ENCODE results near the gene DIAPH1.
"Not testable (repeated sequence)": the region's sequence is repeated elsewhere in the genome, so short reads cannot be mapped to it uniquely, and the experiment has no call there.

Gene DIAPH1

DNA sequence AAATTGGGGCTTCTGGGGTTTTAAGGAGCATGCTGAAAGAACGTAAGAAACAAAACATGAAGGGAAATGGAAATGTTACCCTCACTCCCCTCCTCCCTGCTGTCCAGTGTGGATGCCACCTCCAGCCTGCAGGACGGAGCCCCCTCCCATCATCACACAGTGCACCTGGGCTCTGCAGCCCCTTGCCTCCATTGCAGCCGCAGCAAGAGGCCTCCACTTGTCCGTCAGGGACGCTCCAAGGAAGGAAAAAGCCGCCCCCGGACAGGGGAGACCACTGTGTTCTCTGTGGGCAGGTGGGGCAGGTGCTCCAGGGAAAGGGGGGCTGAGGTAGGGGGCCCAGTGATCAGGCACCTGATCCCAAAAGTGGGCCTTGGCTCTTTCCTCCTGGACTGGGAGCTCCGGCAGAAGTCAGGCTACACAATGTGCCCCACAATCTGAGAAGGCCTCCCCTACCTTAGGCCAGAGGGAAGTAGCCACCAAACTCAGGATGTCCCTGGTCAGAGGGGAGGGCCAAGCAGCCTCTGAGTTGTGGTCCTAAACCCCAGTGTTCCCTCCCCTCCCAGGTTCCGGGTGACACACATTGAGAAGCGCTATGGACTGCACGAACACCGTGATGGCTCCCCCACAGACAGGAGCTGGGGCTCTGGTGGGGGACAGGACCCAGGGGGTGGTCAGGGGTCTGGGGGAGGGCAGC is 20.7 kb upstream of the DIAPH1 start:
- ATAC-seq, result no peak

DNA sequence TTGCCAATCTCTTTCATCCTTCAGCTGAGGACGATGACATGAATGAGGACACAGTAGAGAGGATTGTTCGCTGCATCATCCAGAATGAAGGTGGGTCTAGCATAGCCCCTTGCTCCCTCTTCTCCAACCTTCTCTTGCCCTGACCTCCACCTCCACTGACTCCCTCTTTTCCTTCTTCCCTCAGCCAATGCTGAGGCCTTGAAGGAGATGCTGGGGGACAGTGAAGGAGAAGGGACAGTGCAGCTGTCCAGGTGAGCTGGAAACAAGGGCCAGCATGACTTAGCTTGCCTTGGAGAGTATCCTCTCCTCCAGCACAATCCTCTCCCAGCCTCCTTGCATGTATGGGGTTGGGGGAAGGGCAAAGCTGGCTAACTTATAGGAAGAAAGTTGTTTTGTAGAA is 20.0 kb upstream of the DIAPH1 start:
- ATAC-seq, result no peak

DNA sequence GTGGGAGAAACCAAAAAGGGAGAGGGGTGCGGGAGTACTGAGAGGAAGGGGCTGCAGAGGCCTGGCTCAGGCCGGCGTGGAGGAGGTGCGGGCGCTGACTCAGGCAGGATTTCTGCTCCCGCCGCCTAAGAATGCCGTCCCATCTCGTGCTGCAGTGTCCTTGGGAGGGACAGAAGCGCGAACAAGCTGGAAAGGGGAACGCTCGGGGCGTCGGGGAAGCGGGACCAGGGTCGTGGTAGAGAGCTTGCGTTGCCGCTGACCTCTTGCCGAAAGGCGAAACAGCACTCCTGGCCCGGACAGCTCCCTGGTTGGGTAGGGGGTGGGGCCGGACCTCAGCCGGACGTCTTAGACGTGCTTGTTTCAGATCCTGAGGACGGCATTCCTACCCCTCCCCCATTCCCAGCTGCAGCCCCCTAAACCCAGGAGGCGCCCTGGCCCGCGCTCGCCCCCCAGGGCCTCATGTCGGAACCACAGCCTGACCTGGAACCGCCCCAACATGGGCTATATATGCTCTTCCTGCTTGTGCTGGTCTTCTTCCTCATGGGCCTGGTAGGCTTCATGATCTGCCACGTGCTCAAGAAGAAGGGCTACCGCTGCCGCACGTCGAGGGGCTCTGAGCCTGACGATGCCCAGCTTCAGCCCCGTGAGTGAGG is 19.1 kb upstream of the DIAPH1 start:
- peak; percentile 17 to 22 for ATAC-seq

DNA sequence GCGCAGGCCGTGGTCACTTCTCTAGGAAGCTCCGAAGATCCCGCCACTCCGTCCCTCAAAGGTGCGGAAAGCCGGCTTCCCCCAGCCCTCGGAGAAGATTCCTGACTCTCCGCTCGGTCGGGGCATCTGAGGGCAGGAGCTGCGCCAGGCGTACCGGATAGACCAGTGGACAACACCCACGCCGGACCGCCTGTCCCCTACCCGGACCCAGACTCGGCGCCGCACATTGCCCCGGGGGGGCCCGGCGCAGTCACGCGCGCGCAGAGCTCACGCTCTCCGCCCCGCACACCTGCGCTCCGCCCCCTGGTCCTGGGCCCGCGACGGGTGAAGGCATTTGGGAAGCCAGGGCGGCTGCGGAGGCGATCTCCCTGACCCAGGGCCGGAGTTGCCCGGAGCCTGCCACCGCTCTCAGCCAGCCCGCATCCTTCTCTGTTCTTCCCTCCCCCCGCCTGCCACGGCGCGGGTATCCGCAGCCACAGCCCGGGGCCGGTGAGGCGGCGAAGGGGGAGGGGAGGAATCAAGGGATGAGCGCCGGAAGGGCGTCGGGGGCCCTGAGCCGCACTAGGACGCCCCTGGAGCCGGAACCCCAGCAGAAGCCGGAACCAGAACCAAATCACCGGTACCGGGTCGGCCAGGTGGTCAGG is 18.4 kb upstream of the DIAPH1 start:
- ATAC-seq, result peak; percentile 62 to 66

DNA sequence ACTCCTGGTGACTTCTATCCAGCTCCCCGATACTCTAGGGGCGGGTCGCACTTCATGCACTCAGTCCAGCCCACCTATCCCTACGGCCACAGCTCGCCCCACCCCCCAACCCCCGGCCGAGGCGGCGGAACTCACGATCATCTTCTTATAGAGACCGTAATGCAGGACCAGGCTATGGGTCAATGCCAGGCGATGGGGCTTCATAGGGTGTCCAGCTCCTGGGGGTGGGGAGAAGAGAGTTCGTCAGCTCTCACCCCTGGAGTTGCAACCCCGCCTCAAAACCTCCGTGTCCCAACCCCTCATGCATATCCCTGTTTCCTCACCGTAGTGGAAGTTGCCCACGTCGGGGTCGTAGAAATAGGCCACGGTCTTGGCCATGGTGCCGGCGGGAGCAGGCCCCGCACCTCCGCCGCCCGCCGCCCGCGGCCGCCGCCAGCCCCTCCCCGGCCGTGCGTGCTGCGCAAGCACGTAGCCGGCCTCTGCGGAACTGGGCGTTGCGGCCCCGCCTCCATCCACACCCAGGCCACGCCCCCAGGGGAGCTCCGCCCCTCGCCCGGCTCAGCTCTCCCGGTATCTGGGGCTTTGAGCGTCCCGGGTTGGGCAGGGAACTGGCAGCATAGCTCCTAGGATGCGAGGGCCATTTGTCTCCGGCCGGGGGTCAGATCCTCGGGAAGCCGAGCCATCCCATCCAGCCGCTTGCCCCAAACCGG is 17.8 kb upstream of the DIAPH1 start, which contains the start of the genes HDAC3 and RELL2:
Gene HDAC3 (minus strand): TSS at position 437 of the 710 bp plus-strand sequence. CDS start 59 bp downstream, at position 378.
Gene RELL2 (plus strand): TSS at position 585 of the 710 bp plus-strand sequence. CDS start 1,229 bp downstream, outside the sequence.
- peak; percentile 83 to 84 for ATAC-seq

DNA sequence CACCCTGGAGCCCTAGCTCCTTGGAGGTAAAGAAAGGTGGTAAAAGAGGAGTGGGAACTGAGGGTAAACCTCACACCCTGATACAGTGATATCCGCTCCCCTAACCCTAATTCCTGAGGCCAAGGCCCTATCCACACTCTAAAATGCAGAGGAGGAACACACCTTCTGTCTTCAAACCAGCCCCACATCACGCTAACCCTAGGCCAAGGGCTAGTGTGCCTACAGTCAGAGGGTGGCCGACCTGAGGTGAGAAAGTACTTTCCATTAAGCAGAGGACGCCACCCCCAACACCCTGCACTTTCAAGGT is 17.3 kb upstream of the DIAPH1 start:
- ATAC-seq, result no peak

DNA sequence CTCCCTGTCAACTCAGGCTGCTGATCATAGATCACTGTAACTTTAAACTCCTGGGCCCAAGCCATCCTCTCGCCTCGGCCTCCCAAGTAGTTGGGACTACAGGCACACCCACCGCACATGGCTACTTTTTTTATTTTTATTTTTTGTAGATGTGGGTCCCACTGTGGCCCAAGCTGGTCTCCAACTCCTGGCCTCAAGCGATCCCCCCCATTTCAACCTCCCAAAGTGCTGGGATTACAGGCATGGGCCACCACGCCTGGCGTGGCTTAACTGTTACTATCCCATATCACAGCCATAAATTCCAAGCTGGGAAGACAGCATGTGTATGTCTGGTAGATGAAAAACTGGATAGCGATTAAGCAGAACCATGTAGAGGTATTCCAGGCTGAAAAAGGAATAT is 16.8 kb upstream of the DIAPH1 start:
- no peak for ATAC-seq

DNA sequence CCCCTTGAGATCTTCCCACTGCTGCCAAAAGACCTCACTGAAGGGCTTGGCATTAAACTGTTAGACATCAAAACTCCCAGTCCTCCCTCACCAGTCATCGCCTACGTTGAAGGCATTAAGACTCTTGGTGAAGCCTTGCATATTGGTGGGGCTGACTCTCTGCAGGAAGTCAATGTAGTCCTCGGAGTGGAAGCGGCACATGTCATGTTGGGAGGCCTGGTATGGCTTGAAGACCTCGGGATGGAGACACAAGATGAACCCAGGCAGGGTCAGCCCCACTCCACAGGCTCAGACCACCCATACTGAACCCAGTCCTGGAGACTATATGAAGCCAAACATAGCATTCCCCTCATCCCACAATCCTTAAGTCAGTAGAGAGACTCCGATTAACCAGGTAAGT is 15.9 kb upstream of the DIAPH1 start:
- no peak for ATAC-seq

DNA sequence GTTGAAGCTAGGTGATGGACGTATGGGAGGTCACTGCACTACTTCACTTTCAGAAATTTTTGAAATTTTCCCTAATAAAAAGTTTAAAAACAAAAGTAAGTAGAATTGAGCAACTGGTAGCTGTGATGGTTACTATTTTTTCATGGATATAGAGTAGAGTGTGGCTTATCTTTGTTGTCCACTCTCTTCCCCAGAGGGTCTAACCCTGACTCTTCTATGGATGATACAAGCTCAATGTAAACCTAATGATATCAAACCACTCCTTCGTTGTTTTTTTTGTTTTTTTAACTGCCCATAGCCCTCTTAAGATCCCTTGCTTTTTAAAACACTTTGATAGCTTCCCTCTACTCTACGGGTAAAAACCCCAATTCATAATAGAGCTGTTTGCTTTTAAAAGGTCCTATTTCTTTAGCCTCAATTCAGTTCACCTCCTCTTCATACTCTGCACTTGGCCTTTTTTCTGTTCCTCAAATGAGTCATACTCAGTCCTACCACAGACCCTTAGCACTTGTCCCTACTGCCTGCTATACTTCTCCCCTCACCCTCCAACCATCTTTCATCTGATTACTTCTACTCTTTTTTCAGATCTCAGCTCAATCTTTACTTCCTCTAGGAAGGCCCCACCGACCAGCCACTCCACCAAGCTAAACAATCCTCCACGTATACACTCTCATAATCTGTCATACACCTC is 15.2 kb upstream of the DIAPH1 start:
- peak in 1 of 2 donors; percentile 10 for ATAC-seq

DNA sequence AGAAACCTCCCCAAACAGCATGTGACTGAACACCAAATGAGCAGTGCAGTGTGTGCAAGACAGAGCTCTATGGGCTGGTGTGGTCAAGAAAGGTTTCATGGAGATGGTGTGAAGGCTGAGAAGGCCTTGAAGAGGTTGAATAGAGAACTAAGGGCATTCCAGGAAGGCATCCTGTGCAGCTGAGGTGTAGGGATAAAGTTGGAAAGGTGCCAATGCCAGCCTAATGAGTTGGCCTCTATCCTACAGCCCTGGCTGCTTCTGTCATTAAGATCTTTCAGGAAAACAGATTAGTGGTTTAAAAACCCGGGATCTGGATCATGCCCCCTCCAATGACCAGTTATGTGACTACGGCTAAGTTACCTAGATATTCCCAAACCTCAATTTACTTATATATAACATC is 13.8 kb upstream of the DIAPH1 start:
- ATAC-seq, result no peak

DNA sequence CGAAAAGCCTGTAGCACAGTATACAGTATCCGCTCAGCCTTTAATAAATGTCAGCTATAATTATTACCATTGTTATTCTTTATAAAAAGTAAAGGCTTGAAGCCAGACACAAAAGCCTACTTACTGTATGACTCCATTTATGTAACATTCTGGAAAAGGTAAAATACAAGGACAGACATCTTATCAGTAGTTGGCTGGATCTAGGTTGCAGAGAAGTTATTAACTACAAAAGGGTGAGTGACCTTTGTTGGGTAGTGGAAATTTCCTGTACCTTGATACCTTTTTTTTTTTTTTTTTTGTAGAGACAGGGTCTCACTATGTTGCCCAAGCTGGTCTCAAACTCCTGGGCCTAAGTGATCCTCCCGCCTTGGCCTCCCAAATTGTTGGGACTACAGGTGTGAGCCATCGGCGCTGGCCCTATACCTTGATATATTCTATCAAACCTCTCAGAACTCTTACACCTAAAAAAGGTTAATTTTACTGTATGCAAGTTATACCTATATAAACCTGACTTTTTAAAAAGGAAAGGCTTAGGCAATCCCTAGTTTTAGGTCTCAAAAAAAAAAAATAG is 11.9 kb upstream of the DIAPH1 start:
- ATAC-seq, result no peak

DNA sequence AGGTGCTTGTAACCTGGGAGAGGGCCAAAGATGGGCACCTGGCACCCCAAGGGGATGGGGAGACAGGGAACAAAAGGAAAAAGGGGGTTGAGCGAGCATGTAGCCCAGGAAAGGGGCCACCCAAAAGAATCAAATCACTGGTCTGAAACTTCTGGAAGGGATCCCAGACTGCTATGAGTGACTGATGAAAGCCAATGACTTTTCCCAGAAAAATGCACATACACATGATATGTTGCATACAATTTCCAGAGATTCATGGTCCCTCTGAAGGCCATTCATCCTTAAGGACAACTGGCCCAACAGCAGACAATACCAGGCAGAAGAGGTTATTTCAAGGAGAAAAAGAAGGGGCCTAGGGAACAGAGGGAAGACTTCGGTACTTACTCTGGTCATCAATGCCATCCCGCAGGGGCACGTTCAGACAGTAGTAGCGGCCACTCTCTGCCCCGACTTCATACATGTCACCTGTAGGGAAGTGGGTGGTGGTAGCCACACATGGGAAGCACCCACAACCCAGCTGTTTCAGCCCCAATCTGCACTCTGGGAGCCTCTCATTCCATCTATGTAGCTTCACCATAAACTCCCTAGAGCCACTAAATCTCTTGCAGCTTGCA is 9.5 kb upstream of the DIAPH1 start:
- no peak for ATAC-seq

DNA sequence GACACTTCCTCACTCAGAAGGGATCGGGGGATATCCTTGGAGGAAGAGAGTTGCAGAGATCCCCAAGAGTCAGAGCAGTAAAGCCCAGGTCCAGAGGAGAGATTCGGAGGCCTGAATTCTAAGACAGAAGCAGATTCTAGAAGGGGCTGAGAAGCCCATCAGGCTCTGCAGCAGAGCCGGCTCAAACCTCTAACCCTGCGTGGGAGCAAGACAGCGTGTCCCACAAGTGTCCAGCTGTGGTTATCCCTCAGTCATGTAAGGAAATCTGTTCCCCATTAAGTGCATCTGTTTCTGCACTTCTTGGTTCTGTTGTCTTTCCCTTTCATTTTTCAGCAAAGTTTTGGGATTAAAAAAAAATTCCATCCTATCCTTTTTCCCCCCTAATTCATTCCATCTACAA is 4.8 kb upstream of the DIAPH1 start:
- ATAC-seq, result no peak

DNA sequence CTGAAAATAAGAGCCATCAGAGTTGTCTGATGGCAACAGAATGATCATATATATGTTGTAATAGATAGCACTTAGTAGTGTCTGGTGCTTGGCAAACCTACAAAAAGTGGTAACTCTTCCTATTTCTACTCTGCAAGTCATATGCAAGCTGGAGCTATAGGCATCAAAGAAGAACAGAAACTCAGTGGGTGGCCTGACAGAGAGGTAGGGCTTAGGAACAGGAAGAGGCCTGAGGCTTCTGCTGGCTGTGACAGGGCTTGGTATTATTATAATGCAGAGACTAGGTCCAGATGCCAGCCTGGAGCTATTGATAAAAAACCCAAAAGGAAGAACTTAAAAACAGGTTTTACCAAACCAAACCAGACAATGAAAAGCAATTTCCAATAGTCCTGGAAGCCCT is 4.4 kb upstream of the DIAPH1 start:
- peak in 1 of 2 donors; percentile 13 for ATAC-seq

DNA sequence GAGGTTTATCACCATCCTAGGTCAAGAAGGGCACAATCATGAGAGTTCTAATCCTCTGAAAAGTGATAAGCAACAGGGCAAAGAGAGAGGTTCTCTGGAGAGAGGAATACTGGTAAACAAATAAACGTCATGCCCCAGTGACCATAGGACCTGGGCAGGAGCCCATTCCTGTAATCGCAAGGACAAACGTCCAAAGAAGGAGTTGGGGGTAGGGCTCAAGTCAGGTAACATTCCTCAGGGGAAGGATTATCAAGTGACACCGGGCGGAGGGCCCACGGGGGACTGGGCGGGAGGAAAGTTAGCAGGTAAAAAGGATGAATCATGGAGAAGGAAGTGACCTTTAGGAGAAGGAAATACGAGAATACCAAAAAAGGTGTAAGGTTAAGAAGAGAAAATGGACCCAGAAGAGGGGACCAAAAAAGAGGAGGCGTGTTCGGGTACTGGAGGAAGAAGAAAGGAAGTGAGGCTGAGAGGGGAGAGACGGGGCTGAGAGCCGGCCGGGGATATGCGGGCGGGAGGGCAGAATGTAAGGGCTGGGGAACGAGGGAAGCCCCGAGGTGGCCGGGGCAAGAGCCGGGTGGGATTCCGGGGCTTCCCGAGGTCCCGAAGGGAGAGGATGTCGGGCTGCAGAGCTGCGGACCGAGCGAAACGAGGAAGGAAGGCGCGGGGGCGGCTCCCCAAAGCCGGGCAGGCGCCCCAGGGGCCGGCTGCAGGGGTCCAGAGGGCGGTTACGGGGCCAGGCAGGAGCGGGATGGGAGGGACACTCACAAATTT is 583 bp downstream of the DIAPH1 start:
- peak; percentile 23 to 28 for ATAC-seq

DNA sequence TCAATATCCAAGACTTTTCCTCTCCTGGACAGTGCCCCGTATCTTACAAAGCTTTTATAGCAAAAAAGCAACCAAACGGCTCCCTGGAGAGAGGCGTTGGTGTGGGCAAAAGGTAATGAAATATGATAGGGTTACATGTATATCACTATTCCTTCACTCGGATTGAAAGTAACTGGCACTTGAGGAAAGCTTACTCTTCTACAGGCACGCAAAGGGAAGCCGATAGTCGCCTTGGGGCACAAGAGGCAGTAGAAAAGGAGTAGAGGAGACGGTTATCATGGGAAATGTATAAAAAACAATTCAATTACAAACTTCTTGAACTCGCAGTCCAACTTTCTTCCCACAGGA is 1.1 kb downstream of the DIAPH1 start:
- ATAC-seq, result no peak

DNA sequence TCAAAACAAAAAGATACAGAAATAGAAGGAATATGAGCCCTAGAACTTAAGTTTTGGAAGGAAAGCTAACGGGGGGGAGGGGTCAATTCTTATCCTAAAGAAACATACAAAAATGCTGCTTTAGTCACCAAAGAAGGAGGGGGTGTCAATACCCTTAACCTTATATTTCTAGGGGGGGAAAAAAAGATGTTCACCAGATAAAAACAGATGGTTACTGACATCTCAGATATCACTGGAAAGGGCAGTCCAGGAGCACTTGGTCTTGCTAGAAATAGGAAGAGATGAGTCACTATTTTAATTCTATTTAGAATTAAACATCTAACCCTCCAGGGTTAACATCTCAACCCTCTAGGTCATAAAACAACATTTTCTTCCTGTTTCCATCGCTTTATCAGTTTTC is 1.7 kb downstream of the DIAPH1 start:
- ATAC-seq, result no peak

DNA sequence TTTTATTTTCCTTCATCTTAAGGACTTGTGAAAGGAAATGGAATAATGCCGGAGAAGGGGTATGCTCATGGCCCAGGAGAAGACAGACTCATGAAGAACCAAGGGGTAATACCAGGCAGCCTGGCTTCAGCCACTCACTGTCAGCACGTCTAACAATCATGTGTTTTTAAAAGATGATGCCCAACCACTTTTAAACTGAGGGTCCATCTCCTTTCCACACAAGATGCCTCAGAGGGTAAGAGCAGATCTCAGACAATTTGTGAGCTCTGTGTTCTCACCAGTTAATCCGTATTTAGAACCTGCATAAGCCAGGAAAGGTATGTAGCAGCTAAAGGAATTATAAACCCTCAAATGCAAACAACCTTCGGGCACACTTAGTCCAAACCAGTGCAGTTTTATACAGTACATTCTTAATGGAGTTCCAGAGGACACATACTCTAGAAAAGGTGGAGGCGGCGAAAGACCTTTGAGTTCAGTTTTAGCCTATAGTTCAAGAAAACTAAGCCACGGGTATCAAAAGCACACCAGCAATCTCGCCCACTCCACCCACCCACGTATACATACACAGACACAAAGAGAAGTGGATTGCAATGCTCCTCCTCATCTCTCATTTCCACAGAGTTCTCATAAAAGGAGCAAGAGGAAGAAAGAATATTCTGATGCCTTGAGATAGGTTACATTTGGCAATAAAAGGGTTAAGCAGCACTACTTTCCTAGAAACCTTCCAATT is 2.6 kb downstream of the DIAPH1 start:
- ATAC-seq, result no peak

DNA sequence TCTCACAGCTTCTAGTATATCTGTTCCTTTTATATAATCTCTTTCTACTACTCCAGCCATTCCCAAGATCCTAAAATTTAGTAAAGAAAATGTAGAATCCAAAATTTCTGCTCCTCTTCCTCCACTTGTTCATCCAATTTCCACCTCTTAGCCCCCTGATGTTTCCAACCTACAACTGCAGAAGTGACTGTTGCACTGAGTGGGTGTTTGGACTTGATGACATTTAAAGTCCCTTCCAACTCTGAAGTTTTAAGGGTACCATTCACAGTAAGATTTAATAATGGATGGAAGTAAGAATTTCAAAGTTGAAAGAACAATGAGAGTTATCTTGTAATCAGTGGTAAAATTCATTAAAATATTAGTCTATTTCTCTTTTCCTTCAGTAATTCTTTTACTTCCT is 5.5 kb downstream of the DIAPH1 start:
- ATAC-seq, result no peak

DNA sequence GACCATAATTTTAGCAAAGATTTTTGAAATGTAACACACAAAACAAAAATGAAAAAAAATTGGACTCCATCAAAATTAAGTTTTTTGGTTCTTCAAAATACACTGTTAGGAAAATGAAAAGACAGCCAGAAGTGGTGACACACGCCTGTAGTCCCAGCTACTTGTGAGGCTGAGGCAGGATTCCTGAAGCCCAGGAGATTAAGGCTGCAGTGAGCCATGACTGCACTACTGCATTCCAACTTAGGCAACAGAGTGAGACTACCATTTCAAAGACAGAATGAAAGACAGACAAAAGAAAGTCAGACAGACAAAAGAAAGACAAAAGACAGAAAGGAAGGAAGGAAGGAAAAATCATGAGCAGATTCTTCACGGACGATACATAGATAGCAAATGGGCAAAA is 7.5 kb downstream of the DIAPH1 start:
- no peak for ATAC-seq

DNA sequence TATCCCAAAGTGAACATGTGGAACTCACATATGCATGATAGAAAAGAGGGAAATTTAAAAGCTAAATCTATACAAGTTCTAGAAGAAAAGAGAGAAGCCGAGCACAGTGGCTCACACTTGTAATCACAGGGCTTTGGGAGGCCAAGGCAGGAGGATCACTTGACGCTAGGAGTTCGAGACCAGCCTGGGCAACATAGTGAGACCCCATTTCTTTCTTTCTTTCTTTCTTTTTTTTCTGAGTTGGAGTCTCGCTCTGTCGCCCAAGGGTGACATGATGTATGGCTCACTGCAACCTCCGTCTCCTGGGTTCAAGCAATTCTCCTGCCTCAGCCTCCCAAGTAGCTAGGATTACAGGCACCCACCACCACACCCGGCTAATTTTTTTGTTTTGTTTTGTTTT is 8.9 kb downstream of the DIAPH1 start:
- not testable (repeated sequence) for ATAC-seq
